CD4-positive, alpha-beta T cell (primary cell): ENCODE data around the gene IL22RA1. TPM values are rescaled to one million over a fixed set of nuclear protein-coding genes. Genes with fewer than 3 reads are reported as not detected.

Experiments
- ATAC-seq: fragments of 200-7000 bp; cut with Tn5 transposase; one replicate; pipeline ENCODE4 v1.10.0; 2022; ENCODE audit warnings: mild to moderate bottlenecking; ENCODE audit not compliant: poor library complexity
- CTCF ChIA-PET: fragments of 350-600 bp; sonication (Branson Sonifier 250); formaldehyde crosslinking; loops from one replicate; lab custom pipeline; 2021; ENCODE audit warnings: antibody characterized with exemption, inconsistent platforms; lab: Charles Lee
- POLR2A ChIA-PET: fragments of 350-600 bp; sonication (Branson Sonifier 250); formaldehyde crosslinking; loops from one replicate; lab custom pipeline; 2021; ENCODE audit warnings: antibody characterized with exemption, inconsistent platforms; lab: Charles Lee
- DNase-seq, 14 experiments: peaks; one replicate each; pipeline ENCODE4 v3.0.0-alpha.2; 2013 to 2020; ENCODE audit warnings: mixed read lengths in 2 of 14
- H3K27ac ChIP-seq, 2 donors: one replicate each; pipeline versions ENCODE4 v1.5.1 to v1.7.0; 2013; ENCODE audit warnings: low read length in 2 of 2, low read depth in 1 of 2, mild to moderate bottlenecking in 1 of 2
- H3K27me3 ChIP-seq, 2 experiments: 1 replicate in 1 of 2; 2 replicates in 1 of 2; pipeline versions ENCODE4 v1.6.1 to v1.7.0; 2013; ENCODE audit warnings: low read length in 2 of 2, control low read depth in 1 of 2, mild to moderate bottlenecking in 1 of 2, moderate library complexity in 1 of 2; ENCODE audit not compliant: insufficient read depth in 2 of 2, control insufficient read depth in 1 of 2
- H3K36me3 ChIP-seq: one replicate; pipeline ENCODE4 v1.6.1; 2013; ENCODE audit warnings: low read length, control low read depth; ENCODE audit not compliant: insufficient read depth
- H3K4me1 ChIP-seq: one replicate; pipeline ENCODE4 v1.6.1; 2013; ENCODE audit warnings: low read length, control low read depth; ENCODE audit not compliant: insufficient read depth
- H3K4me3 ChIP-seq: one replicate; pipeline ENCODE4 v1.5.1; 2013; ENCODE audit warnings: mild to moderate bottlenecking, low read length, moderate library complexity
- H3K9me3 ChIP-seq, 2 experiments: 1 replicate in 1 of 2; 2 replicates in 1 of 2; pipeline versions ENCODE4 v1.6.1 to v1.7.0; 2013; ENCODE audit warnings: low read length in 2 of 2, mild to moderate bottlenecking in 2 of 2, control low read depth in 1 of 2, moderate library complexity in 1 of 2; ENCODE audit not compliant: control insufficient read depth in 1 of 2, insufficient read depth in 1 of 2
- H3K27ac Mint-ChIP-seq: one replicate; pipeline ENCODE4 v1.8.0; 2020; ENCODE audit warnings: mixed read lengths
- H3K27me3 Mint-ChIP-seq: one replicate; pipeline ENCODE4 v1.8.0; 2021; ENCODE audit warnings: mixed read lengths
- H3K36me3 Mint-ChIP-seq: one replicate; pipeline ENCODE4 v1.8.0; 2021; ENCODE audit warnings: low read depth, mixed read lengths
- H3K4me1 Mint-ChIP-seq: one replicate; pipeline ENCODE4 v1.8.0; 2021; ENCODE audit warnings: low read depth, mixed read lengths
- H3K4me3 Mint-ChIP-seq: one replicate; pipeline ENCODE4 v1.8.0; 2020; ENCODE audit warnings: mild to moderate bottlenecking, mixed read lengths
- H3K9me3 Mint-ChIP-seq: one replicate; pipeline ENCODE4 v1.8.0; 2020; ENCODE audit warnings: mixed read lengths
- intact Hi-C, 2 experiments: fragments of 100-400 bp; cut with DNase I in 1 of 2; cut with micrococcal nuclease in 1 of 2; formaldehyde crosslinking; loops; one replicate each; pipeline versions ENCODE4 v1.15.1 to v1.9.0; 2023 to 2025; cut with DNase I, micrococcal nuclease
- total RNA-seq, 174 experiments: library from RNA in 2 of 174; stranded (reverse) in 2 of 174; gene quantifications; one replicate each; pipeline ENCODE4 v1.2.3 and lab custom pipeline; 2021 to 2026
- TF ChIP-seq, protein P1 (sequence below): fragments of 200-600 bp; IDR thresholded peaks from one replicate; pipeline ENCODE4 v1.8.0; 2022; ENCODE audit warnings: antibody characterized with exemption, mild to moderate bottlenecking

IL22RA1 gene
- total RNA-seq, 2 experiments from 2014 or later: not detected

DNA sequence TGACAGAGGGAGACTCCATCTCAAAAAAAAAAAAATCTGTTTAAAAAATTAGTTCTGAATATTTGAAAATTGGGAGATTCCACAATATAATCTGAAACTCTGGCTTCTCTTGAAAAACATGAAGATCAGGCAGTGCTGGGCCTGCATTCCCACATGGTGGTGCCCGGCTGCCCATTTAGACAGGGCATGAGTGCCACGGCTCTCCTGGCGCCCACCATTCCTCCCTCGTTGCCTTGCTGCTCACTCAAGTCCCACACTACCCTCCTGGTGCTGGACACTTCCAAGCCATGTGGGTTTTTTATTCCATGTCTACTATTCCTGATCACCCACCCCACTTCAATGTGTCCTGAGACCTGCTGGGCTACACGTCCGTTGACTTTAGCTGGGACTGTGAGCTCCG lies 20.2 kb downstream of the IL22RA1 start:
- CTCF ChIA-PET: no interaction called here
- no peaks in the 10 kb centered on the region for H3K9me3 ChIP-seq
- H3K27ac ChIP-seq: no peak overlapping the region
- POLR2A ChIA-PET: no interaction called here
- no peak overlapping the region for H3K4me3 ChIP-seq
- DNase-seq (no peak), ATAC-seq (no peak)
- peaks cover 2 to 5% of the 10 kb centered on the region in 2 experiments for H3K27me3 ChIP-seq
- Mint-ChIP-seq H3K4me1 (no peaks in the 10 kb centered on the region), H3K9me3 (no peaks in the 10 kb centered on the region), H3K27ac (no peak overlapping the region), H3K4me3 (no peak overlapping the region), H3K36me3 (no peaks in the 10 kb centered on the region), H3K27me3 (peaks cover 11% of the 10 kb centered on the region)
- TF ChIP-seq, protein P1, sequence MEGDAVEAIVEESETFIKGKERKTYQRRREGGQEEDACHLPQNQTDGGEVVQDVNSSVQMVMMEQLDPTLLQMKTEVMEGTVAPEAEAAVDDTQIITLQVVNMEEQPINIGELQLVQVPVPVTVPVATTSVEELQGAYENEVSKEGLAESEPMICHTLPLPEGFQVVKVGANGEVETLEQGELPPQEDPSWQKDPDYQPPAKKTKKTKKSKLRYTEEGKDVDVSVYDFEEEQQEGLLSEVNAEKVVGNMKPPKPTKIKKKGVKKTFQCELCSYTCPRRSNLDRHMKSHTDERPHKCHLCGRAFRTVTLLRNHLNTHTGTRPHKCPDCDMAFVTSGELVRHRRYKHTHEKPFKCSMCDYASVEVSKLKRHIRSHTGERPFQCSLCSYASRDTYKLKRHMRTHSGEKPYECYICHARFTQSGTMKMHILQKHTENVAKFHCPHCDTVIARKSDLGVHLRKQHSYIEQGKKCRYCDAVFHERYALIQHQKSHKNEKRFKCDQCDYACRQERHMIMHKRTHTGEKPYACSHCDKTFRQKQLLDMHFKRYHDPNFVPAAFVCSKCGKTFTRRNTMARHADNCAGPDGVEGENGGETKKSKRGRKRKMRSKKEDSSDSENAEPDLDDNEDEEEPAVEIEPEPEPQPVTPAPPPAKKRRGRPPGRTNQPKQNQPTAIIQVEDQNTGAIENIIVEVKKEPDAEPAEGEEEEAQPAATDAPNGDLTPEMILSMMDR: no peak
- no peaks in the 10 kb centered on the region for H3K36me3 ChIP-seq
- no peaks in the 10 kb centered on the region for H3K4me1 ChIP-seq
- intact Hi-C loops: no loop called here

DNA sequence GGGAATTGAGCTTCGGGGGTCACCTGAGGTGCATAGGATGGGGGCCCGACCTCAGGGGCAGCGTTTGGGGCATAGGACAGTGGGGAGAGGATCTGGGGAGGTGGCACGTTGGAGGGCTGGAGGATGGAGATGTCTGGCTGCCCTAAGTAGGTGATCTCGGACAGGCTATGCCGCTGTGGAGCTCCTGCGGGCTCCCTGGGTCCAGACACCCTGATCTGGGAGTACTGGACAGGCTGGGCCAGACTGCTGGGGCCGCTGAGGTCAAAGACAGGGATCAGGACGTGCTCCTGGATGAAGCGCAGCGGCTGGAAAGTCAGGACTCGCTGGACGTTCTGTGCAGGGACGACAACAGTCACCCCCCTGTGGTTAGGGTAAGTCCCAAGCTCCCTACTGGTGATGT lies 21.5 kb downstream of the IL22RA1 start:
- H3K9me3 Mint-ChIP-seq: no peaks in the 10 kb centered on the region
- no peak overlapping the region for H3K27ac Mint-ChIP-seq
- Histone ChIP-seq H3K27me3 (peaks cover 5 to 14% of the 10 kb centered on the region in 2 experiments), H3K9me3 (no peaks in the 10 kb centered on the region), H3K36me3 (no peaks in the 10 kb centered on the region), H3K4me1 (no peaks in the 10 kb centered on the region), H3K27ac (no peak overlapping the region), H3K4me3 (no peak overlapping the region)
- no peaks in the 10 kb centered on the region for H3K36me3 Mint-ChIP-seq
- no peak overlapping the region for H3K4me3 Mint-ChIP-seq
- peaks cover 22% of the 10 kb centered on the region for H3K27me3 Mint-ChIP-seq
- no peak for DNase-seq
- TF ChIP-seq, protein P1: no peak
- ChIA-PET POLR2A (no interaction called here), CTCF (no interaction called here)
- intact Hi-C loops: no loop called here
- ATAC-seq: no peak
- no peaks in the 10 kb centered on the region for H3K4me1 Mint-ChIP-seq

DNA sequence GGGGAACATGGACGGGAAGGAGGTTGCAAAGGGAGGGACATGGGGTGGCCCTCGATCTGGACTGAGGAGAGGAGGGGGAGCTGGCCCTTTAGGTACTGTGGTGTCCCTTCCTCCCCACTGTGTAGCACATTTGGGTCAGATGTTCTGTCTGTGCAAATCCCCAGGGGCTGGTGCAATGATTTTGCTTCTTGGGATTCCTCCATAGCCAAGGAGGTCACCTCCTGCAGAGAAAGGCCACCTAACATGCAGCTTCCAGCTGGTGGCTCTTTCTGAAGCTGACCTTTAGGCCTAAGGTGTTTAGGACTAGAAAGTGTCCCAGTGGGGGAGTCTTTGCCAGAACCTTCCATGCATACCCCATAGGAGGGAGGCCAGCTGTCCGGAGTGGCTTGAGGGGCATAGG lies 22.0 kb downstream of the IL22RA1 start:
- no peak overlapping the region for H3K27ac ChIP-seq
- no peaks in the 10 kb centered on the region for H3K4me1 ChIP-seq
- TF ChIP-seq, protein P1: no peak
- CTCF ChIA-PET: no interaction called here
- Mint-ChIP-seq H3K27ac (no peak overlapping the region), H3K9me3 (no peaks in the 10 kb centered on the region), H3K27me3 (peaks cover 26% of the 10 kb centered on the region), H3K4me3 (no peak overlapping the region), H3K36me3 (no peaks in the 10 kb centered on the region), H3K4me1 (no peaks in the 10 kb centered on the region)
- intact Hi-C loops: no loop called here
- no peaks in the 10 kb centered on the region for H3K9me3 ChIP-seq
- no peak overlapping the region for H3K4me3 ChIP-seq
- DNase-seq (no peak), ATAC-seq (no peak)
- no peaks in the 10 kb centered on the region for H3K36me3 ChIP-seq
- peaks cover 5 to 15% of the 10 kb centered on the region in 2 experiments for H3K27me3 ChIP-seq
- POLR2A ChIA-PET: interaction anchor here (0.6 kb wide), 1 partner anchor 248 kb away, joined by 3 read pairs; no protein-coding TSS in a partner anchor
